Stimulated activated CD8-positive, alpha-beta memory T cell treated with anti-CD3 and anti-CD28 coated beads, Interleukin-12 subunit alpha, Interleukin-12 subunit beta, amount 100 ng/mL, for 24 hours (primary cell): ENCODE results near the gene BRAT1.

Experiments
- DNase-seq: peaks from one replicate; pipeline ENCODE4 v3.0.0-alpha.2; 2020; ENCODE audit errors: extremely low read depth

Gene BRAT1

DNA sequence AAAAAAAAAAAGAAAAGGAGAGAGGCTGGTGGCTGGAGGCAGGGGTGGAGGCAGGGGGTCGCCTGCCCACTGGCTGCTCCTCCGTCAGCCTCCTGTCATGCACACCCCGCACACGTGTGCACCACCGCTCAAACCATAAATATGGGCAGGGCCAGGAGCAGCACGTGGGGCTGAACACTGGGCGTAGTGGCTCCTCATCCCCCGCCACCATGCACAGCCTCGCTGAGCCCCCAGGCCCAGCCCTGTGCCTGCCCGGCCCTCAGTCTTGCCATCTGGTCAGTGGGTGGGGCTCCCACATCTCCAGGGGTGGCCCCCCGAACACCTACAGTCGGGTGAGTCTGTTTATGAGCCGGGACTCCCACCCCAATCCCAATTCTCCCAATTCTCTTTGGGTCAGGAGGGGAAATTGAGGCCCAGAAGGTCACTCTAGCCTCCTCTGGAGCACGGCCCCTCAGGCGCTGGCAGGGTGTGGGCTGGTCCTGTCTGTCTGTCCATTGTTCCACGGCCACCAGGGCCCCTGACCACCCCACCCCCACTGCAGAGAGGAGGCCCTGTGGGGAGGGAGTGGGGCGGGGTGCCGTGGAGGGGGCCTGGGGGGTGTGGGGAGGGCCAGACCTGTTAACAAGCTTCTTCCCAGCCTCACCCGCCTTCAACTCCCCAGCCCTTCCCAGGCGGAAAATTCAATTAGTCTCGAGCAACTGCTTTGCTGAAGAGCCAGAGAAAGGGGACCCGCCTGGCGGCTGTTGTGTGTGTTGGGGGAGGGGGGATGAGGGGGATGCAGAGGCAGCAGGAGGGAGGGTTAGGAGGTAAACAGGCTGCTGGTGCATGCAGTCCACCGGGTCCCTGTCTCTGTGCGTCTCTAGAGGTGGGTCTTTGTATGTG lies 59.7 kb downstream of the BRAT1 start:
- no peak for DNase-seq

DNA sequence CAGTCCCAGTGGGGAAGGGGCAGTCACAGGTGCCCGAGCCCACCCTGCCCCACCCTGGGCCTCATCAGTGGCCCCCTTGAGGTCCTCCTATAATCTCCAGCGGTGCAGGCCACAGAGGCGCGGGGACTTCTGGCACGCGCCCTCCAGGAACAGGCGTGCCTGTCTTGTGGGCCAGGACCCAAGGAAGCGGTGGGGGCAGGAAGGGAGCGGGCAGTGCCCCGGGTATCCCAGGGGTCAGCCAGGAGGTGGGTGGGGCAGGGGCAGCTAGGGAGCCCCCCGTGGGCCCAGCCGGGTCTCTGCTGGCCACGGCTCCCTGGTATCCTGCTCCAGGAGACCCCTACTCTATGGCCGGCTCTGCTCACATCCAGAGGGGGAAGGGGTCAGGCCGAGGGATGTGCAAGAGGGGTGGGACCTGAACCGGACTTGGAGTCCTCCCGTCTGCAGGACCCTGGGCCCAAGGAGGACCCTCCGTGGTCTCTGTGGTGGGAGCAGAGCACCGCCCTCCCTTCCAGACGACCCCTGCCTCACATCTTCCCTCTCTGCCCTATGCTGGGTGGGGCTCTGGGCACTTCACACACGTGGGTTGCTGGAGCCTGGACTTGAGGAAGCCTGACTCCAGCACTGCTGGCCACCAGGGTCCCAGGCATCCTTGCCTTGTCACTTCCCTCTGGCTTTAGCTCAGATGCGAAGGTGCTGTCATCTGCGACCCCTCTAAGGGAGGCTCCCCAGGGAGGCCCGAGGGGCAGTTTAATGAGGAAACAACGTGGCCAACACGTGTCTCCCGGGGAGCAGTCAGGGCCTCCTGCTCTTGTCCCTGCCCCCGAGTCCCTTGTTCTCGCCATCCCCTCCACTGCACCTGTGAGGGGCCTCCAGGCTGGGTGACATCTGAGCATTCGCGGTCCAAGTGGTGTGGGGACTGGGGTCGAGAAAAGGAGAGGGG lies 60.9 kb downstream of the BRAT1 start:
- no peak for DNase-seq

GRCh38 chr7:2493205-2494164 lies 61.8 kb downstream of the BRAT1 start:
- DNase-seq: no peak

DNA sequence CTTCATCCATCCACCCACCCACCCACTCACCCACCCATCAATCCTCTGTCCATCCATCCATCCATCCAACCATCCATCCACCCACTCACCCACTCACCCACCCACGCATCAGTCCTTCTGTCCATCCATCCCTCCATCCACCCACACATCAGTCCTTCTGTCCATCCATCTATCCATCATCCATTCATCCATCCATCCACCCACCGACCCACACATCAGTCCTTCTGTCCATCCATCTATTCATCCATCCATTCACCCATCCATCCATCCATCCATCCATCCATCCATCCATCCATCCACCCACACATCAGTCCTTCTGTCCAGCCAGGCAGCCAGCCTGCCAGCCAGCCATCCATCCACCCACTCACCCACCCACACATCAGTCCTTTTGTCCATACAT lies 63.3 kb downstream of the BRAT1 start:
- no peak for DNase-seq

- DNase-seq: no peak
Observed at GRCh38 chr7:2490181-2490651, 65.1 kb downstream of the BRAT1 start.

- no peak for DNase-seq
Observed at GRCh38 chr7:2488681-2489080, 66.6 kb downstream of the BRAT1 start.

DNA sequence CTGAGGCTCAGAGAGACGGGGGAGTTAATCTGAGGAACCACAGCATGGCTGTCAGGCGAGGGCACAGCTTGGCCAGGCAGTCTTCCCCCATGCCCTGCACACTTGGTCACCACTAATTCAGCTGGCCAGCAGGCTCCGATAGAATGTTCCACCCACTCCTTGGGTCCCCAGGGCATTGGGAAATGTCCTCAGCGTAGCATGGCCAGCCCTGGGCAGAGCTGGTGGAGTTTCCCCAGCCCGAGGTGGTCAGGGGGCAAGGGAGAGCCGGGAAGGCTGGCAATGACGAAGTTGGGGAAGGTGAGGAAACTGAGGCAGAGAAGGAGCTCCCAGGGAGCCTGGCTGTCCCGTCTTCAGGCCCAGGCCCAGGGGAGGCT lies 67.1 kb downstream of the BRAT1 start:
- DNase-seq: no peak
